Stimulated activated naive CD4-positive, alpha-beta T cell treated with Interleukin-2 at 50 U/mL for 16 hours (primary cell): ENCODE data around the gene RHBG.

ENCODE experiments used
- DNase-seq: peaks from one replicate; lab custom pipeline; 2025; lab: John Stamatoyannopoulos, UW

Gene RHBG

GRCh38 chr1:156427957-156428356, 58.9 kb downstream of the RHBG start:
- no peak for DNase-seq

- no peak for DNase-seq
These were observed 59.8 kb downstream of the RHBG start for GRCh38 chr1:156428746-156429288.

GRCh38 chr1:156429313-156430060, 60.5 kb downstream of the RHBG start:
- DNase-seq = no peak

GRCh38 chr1:156430303-156430702, 61.3 kb downstream of the RHBG start:
- DNase-seq = no peak

GRCh38 chr1:156430866-156431265, 61.9 kb downstream of the RHBG start:
- DNase-seq = no peak

- no peak for DNase-seq
These were observed 62.4 kb downstream of the RHBG start for GRCh38 chr1:156431366-156431765.

GRCh38 chr1:156431769-156432668, 63.0 kb downstream of the RHBG start:
- no peak for DNase-seq

- no peak for DNase-seq
These were observed 63.6 kb downstream of the RHBG start for GRCh38 chr1:156432669-156433018.

- no peak for DNase-seq
These were observed 64.0 kb downstream of the RHBG start for GRCh38 chr1:156433032-156433431.

- DNase-seq = no peak
These were observed 64.6 kb downstream of the RHBG start for GRCh38 chr1:156433602-156434001.
